NCI-H2171 (cell line): ENCODE measurements around the gene TMA7.
"Not testable (repeated sequence)": the region's sequence is repeated elsewhere in the genome, so short reads cannot be mapped to it uniquely, and the experiment has no call there.

Experiments used
- DNase-seq: peaks from one replicate; lab custom pipeline; 2025; lab: John Stamatoyannopoulos, UW

TMA7 gene

DNA sequence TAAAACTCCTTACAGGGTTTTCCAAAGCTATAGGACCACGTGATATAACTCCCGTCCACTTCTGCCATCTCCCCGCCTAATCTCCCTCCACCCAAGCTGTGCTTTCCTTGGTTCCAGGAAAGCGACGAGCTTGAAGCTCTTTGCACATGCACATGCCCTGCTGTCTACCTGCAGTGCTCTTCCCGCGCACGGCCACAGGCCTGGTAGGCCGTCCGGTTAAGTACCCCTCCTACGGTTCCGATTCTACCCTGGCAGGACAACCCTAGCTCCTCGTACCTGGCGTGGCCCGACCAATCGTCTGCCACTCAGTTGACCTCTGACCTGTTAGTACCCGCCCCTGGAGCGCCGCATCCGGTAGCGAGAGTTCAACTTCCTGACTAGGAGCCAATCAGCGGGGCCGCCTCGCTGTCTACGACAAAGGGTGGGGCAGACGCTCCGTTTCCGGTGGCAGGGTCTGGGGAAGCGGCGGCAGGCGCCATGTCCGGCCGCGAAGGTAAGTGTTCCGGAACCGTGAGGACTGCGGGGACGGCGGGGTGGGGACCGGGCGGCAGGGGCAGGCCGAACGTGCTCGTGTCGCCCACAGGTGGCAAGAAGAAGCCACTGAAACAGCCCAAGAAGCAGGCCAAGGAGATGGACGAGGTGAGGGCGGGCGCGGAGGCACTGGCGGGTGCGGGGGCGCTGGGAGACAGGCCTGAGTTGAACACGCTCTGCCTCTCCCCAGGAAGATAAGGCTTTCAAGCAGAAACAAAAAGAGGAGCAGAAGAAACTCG, at the start of gene TMA7, which contains the start of gene CCDC51:
Gene TMA7 (plus strand): TSS at position 438 of the 770 bp plus-strand sequence. CDS start 40 bp downstream, at position 478.
Gene CCDC51 (minus strand): TSS at position 300 of the 770 bp plus-strand sequence. CDS start 4,991 bp downstream, outside the sequence.
- DNase-seq, result peak; percentile 80

DNA sequence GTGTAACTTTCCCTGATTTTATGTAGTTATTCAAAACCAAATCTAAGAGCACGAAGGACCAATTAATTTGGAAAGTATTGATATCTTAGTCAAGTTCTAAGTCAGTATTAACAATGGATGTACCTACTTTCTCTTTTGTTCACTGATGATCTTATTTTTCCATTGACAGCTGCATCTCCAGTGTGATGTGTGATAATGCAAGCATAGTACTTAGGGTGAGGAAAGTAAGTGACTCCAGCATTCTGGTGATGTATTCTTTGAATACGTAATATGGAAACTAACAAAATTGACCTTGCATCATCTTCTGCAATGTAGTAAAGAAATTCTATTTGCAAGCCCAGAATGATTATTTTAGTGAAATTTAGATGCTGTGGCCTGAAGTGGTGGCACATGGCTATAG, 45.7 kb upstream of the TMA7 start:
- no peak for DNase-seq

DNA sequence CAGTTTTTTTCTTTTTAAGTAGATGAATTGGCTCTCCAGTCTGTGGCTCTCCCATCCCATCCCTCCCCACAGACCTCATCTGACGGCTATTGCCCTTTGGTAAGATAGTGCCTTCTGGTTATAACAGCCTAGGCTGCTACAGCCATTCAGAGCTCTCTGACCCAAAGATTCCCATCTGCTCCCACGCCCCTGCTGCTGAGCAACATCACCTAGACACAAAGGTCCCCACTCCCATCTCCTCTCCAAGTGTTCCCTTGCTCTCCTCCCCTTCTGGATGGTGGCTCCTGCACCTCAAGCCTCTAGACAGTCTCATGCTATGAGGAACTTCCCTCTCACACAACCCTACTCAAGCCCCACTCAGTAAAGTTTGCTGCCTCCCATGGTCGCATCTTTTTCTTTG, 44.3 kb upstream of the TMA7 start:
- DNase-seq, result no peak

DNA sequence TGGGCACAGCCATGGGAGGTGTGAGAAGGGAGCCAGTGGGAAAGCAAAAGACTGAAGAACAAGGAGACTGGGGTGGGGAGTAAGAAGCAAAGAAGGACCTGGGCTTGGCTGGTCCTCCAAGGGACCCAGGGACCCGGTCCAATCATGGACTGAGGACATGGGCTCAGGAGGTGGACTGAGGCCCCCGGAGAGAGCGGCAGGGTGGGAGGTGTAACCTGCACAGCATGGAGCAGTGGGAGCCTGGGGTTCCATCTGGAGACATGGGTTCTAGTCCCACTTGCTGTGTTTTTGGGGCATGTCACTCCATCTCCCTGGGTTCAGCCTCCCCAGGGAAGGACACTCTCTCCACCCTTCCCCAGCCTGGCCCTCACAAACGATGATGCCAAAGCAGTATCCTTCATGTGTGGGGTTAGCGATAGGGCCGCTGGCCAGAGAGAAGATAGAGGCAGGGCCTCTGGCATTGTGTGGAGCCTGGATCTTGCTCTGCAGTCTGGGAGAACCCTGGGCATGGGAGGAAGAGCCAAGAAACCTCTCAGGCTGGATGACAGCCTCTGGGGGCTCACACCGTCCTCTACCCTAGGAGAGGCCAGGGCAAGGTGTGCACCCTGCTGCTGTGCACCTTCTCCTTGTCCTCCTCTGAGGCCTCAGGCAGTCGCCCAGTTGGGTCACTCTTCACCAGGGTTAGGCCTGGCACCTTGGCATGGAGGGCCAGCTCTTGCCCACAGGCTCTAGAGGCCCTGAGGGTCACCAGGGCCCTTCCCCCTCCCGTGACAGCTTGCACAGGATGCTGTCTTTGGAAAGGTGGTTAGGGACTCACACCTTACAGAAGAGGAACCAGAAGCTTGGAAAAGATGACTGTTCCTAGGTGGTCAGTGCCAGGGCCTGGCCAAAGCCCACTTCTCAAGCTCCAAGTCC, 42.0 kb upstream of the TMA7 start:
- no peak for DNase-seq

DNA sequence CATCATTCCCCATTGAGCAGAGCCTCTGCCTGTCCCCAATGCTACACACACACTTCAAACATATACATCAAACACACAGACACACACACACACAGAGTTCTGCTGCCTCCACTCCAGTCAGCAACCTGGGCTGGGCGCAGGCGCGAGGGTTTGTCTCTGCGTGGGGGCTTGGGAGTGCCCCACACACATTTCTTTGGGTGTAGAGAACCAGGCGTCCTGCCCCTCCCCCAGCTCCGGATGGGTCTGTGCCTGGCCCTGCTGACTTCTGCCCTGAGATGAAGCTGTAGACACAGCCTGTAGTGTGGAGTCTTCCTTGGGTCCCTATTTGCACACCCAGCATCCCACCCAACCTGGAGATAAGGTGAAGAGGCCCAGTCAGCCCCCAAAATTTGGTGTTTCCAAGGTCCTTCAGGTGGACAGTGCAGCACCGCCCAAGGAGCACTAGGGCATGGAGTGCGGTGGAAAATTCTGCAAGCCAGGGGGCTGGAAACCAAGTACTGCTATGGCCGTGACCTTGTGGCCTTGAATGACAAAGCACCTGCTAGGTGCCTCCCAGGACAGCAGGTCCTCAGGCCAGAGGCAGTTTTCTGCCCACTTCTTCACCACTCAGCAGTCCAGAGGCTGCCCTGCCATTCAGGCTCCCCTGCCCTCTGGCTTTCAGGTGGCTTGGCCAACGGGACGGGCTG, 41.2 kb upstream of the TMA7 start:
- DNase-seq, result no peak

GRCh38 chr3:48399387-48400172, 40.5 kb upstream of the TMA7 start:
- DNase-seq, result no peak

GRCh38 chr3:48400824-48401433, 39.1 kb upstream of the TMA7 start:
- no peak for DNase-seq

DNA sequence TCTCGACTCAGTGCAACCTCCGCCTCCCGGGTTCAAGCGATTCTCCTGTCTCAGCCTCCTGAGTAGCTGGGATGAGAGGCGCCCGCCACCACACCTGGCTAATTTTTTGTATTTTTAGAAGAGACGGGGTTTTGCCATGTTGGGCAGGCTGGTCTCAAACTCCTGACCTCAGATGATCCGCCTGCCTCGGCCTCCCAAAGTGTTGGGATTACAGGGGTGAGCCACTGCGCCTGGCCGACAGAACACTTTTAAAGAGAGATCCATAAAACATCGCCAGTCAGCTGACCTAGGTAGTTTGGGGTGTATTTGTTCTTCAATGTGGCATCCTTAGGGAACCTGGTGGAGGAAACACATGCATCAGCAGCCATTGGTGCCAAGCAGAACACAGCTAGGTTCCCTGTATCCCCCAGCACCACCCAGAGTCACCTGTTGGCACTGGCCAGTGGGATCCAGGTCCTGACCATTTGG, 38.6 kb upstream of the TMA7 start:
- not testable (repeated sequence) for DNase-seq

DNA sequence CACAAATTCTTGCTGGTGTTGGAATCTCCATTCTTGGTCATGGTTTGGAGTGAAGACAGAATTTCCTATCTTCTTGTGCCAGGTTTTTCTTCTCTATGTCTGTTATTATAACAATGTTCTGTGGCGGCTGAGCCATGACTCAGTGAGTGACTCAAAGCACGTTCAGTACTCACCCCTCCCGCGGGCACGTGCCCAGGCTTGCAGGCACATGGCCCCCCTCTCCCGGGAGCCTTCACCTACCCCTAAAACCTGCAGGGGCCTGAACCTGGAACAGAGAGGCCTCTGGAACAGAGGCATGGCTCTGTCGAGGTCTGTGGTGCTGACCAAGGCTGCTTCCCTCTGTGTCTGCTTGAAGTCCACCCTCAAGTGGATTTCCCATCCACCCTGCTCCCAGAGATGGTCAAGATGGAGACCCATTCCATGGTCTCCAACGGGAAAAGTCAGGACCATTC, 37.8 kb upstream of the TMA7 start:
- DNase-seq, result no peak

DNA sequence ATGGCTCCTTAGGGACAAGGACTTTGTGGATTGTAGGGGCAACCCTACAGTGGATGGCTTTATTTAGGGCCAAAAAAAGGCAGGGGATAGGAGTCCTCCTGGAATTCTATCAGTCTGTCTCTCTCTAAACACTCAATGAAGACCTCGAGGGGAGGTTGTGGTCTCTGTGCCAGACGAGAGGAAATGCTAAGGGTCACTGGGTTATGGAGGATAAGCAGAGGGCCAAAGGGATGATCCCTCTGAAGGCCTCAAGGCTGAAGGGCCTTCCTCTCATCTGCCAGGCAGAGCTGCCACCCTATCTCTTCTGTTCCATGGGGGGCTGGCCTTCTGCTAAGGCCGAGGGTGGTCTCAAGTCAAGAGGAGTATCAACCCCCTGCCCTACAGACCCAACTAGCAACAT, 37.1 kb upstream of the TMA7 start:
- no peak for DNase-seq

- no peak for DNase-seq
Observed at GRCh38 chr3:48403533-48404439, 36.3 kb upstream of the TMA7 start.

DNA sequence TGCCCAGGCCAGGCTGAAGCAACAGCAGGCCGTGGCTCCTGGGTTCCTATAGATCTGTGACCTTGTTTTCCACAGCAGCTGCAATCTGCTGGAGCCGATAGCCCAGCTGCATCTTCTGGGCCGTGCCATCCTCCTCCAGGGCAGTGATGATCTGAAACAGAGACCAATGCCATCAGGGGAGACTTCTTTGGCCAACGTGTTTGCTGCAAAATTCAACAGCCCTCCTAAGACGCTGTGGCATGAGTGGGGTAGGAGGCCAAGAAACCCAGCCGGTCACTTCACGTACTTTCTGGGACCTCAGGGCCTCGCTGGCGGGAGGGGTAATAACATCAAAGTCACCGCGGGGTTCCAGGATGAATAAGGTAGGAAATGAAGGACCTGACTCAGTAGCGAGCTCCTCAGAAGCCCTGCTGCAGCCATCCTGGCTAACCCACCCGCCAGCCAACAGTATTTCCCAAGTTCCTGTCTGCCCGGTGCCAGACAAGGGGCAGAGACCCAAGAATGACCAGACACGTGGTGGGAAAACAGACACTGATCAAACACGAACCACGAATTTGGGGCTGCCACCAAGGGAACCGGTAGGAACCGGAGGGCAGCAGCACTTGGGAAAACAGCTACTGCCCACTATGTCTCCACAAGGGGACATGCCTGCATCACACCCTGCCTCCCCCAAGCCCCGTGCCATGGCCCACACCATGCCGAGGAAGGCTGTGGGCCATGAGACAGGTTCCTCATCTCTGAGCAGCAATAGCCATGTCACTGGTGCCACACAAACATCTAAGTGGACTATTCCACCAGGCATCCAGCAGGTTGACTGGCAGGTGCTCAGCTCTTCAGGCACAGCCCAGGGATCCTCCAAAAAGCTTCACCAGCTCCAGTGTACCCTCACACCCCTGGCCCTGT, 35.4 kb upstream of the TMA7 start:
- no peak for DNase-seq

DNA sequence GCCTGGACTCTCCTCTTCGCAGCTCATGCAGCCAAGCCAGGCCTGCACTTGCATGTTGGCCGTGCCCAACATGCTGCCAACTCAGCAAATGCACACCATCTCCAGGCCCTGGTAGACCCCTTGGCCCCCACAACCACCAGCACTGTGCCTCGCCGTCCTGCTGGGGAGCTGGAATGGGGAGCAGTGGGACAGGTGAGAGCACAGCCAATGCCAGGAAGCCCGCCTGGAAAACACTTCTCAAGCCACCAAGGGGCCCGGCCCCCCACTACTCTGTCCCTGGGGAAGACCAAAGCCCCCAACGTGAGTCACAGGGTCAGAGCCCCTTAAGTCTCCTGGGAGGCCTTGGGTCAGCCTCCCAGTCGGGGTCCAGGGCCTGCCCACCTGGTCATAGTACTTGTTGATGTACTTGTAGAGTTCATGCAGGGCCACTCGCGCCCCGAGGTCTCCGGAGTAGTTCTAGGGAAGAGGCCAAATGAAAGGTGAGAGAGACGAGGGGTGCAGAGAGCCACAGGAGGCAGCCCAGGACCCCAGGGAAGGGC, 34.6 kb upstream of the TMA7 start:
- DNase-seq, result no peak

GRCh38 chr3:48405971-48406370, 34.1 kb upstream of the TMA7 start:
- DNase-seq, result no peak

DNA sequence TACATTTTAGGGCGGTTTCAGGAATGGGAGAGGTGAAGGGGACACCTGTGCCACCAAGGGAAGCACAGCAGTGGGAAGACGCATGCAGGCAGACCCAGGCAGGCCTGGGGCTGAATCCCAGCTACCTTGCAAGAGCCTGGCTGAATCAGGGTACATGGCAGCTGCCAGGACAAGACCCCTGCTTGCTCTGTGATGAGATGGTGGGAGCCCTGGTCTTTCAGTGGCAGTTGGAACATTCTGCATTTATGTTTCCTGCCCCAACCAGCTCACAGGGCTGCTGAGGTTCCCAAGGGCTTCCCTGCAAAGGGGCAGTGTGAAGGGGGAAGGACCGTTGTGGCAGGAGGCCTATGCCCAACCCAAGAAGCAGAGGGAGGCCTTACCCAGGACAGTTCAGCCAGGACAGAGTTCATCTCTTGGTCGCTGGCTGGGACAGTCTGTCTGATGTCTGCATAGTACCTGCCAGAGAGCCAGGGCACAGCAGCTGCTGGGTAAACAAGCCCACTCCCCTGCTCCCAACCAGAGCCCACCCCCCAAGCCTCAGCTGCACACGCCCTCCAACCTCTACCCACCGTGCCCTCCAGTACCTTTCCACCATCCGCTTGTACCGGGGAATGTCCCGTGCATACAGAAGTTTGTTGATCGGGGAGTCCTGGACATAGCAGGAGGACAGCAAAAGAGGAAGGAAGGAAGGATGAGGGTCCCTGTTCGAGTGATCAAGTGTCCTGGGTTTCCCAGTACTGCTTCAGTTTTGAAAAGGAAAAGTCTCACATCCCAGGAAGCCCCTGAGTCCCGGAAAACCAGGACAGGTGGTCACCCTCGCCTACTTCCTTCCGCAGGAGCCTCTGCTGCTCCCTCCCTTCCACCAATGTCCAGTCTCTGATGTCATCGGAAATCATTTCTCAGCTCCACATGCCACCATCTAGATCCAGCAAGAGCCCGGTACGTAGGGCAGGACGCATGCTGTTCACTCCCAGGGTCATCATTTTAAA, 33.3 kb upstream of the TMA7 start:
- DNase-seq, result no peak

DNA sequence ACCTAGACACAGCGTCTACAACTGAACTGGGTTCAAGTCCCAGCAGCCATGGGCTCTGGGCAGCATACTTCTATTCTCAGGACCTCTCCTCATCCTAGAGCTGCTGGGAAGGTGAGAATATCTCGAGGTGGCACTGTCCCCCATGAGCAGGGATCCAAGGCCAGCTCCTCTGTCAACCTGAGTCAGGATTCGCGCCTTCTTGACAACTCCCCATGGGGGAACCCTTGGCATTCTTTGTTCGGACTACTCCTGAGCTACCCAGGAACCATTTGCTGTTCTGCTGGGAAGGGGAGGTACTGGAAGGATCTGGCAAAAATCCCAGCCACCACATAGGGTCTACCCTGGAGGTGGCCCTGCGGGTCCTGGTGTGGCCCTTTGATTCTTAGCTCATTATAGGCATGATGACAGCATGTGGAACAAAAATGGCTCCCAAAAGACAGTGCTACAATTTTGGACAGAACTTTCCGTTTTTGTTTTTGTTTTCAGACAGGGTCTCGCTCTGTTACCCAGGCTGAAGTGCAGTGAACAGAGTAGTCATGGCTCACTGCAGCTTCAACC, 32.4 kb upstream of the TMA7 start:
- no peak for DNase-seq

- DNase-seq, result no peak
Observed at GRCh38 chr3:48408823-48409281, 31.2 kb upstream of the TMA7 start.
